Keratinocyte (primary cell): ENCODE results near the gene RNF13.

Experiments used
- CTCF ChIP-seq, 3 experiments: IDR thresholded peaks in 1 of 3; conservative IDR thresholded peaks in 1 of 3; optimal IDR thresholded peaks in 1 of 3; 2 replicates in 2 of 3; 3 replicates in 1 of 3; pipeline versions ENCODE3 to v1.5.1; 2011; ENCODE audit warnings: low read length in 3 of 3, mild to moderate bottlenecking in 3 of 3, moderate library complexity in 2 of 3, control low read depth in 1 of 3, inconsistent platforms in 1 of 3; ENCODE audit not compliant: insufficient read depth in 2 of 3; ENCODE audit errors: extremely low read depth in 1 of 3
- EZH2 ChIP-seq: IDR thresholded peaks from one replicate; pipeline ENCODE4 v1.6.1; 2012; ENCODE audit warnings: inconsistent platforms, mild to moderate bottlenecking, low read length, moderate library complexity

GRCh38 chr3:149968216-149968615, 155.2 kb downstream of the RNF13 start:
- no peak for TF ChIP-seq EZH2
- TF ChIP-seq CTCF (optimal IDR thresholded peaks at IDR 0.05 in 1 of 3, IDR thresholded peaks at IDR 0.05 in 1 of 3, conservative IDR thresholded peaks at IDR 0.05 in 1 of 3; ENCODE audit: extremely low read depth in 1 of 3, insufficient read depth in 2 of 3, low read length in 3 of 3): no peak
